Measurements from ENCODE around the gene ST7. TPM values are rescaled to one million over a fixed set of nuclear protein-coding genes. Genes with fewer than 3 reads are reported as not detected.

Gene ST7
- total RNA-seq, 1 donor from 2014 or later: 107 TPM

- Mint-ChIP-seq H3K4me3 (ENCODE audit: unreplicated experiment) (no peak overlapping the region), H3K27me3 (ENCODE audit: unreplicated experiment) (no peaks in the 10 kb centered on the region)
- TF ChIP-seq CTCF (IDR thresholded peaks at IDR 0.05; ENCODE audit: partially characterized antibody, unreplicated experiment): no peak
Observed at GRCh38 chr7:117084286-117084685, 131.0 kb downstream of the ST7 start.

DNA sequence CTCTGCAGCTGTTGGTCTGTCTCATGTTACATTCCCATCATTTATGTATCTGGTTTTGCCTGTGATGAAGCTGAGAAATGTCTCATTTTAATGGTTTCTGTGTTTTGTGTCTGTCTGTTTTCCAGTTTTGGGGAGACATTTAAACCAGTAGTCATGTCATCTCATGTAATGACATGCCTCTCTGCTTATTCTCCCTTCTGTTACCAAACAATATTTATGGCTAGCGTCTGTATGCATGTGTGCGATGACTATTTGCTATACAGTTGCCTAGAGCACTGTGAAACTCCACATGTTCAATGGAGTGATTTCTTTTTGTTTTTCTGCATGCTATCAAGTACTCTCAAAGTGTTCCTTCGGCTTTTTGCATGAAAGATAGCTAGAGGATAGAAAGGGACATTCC lies 132.0 kb downstream of the ST7 start:
- Mint-ChIP-seq H3K36me3 (ENCODE audit: unreplicated experiment) (no peaks in the 10 kb centered on the region), H3K27me3 (ENCODE audit: unreplicated experiment) (no peaks in the 10 kb centered on the region), H3K27ac (ENCODE audit: unreplicated experiment) (peak overlapping the region; percentile 48), H3K4me1 (ENCODE audit: low read depth, unreplicated experiment) (peaks cover 52% of the 10 kb centered on the region), H3K9me3 (ENCODE audit: unreplicated experiment) (no peaks in the 10 kb centered on the region), H3K4me3 (ENCODE audit: unreplicated experiment) (no peak overlapping the region)
- DNase-seq: no peak
- no peak for TF ChIP-seq CTCF (IDR thresholded peaks at IDR 0.05; ENCODE audit: partially characterized antibody, unreplicated experiment)

More at GRCh38 chr7:117084286-117084685, 131.0 kb downstream of the ST7 start:
- Mint-ChIP-seq H3K36me3 (ENCODE audit: unreplicated experiment) (no peaks in the 10 kb centered on the region), H3K27ac (ENCODE audit: unreplicated experiment) (peak overlapping the region; percentile 9), H3K4me1 (ENCODE audit: low read depth, unreplicated experiment) (peaks cover 51% of the 10 kb centered on the region), H3K9me3 (ENCODE audit: unreplicated experiment) (no peaks in the 10 kb centered on the region)
- DNase-seq: no peak

DNA sequence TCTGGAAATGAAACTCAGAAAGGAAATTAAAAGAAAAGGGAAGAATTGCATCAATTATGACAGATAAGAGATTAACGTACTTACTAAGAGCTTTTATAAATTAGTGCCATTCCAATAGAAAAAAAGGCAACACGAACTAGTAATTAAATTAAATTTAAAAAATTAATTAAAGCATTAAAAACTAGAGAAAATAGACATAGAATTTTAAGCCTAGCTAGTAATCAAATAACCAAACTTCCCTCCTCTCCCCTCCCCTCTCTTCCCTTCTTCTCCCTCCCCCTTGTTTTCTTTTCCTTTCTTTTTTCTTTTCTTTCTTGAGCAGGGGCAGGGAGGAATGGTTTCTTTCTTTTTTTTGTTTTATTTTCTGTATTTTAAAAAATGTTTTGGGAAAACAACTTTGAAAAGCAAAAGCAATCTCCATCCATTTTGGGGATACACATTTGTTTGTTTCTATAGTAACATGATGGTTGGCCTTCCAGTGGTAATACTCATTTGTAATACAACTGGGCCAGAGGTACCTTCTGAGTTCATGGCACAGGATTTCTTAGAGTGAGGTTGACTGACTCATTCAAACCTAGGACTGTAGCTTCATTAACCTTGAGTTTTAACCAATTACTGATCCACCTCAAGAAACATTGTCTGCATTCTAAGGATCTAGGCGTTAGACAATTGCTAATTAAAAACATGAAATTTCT lies 132.6 kb downstream of the ST7 start:
- Mint-ChIP-seq H3K27me3 (ENCODE audit: unreplicated experiment) (no peaks in the 10 kb centered on the region), H3K36me3 (ENCODE audit: unreplicated experiment) (no peaks in the 10 kb centered on the region), H3K9me3 (ENCODE audit: unreplicated experiment) (peaks cover 2% of the 10 kb centered on the region), H3K27ac (ENCODE audit: unreplicated experiment) (no peak overlapping the region), H3K4me3 (ENCODE audit: unreplicated experiment) (no peak overlapping the region), H3K4me1 (ENCODE audit: low read depth, unreplicated experiment) (peaks cover 57% of the 10 kb centered on the region)
- DNase-seq: no peak
- TF ChIP-seq CTCF (IDR thresholded peaks at IDR 0.05; ENCODE audit: partially characterized antibody, unreplicated experiment): no peak

DNA sequence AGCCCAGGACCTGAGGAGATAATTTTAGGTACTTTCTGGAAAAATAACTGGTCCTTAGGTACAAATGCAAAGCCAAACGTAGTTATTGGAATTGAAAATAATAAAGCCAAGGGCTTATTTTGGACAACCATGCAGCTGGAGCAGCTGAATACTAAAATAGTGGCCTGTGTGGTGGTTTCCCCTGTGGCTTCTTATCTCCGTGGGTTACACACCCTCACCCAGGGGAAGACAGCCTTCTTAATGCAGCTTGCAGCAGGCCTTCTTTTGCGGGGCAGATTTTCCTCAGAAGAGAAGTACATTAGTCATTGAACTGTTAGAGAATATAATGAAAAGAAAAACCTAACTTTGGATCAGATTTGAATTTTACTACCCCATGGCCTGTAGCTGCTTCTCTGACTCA lies 133.5 kb downstream of the ST7 start:
- Mint-ChIP-seq H3K36me3 (ENCODE audit: unreplicated experiment) (no peaks in the 10 kb centered on the region), H3K4me3 (ENCODE audit: unreplicated experiment) (no peak overlapping the region), H3K4me1 (ENCODE audit: low read depth, unreplicated experiment) (peaks cover 61% of the 10 kb centered on the region), H3K27ac (ENCODE audit: unreplicated experiment) (no peak overlapping the region), H3K9me3 (ENCODE audit: unreplicated experiment) (peaks cover 2% of the 10 kb centered on the region), H3K27me3 (ENCODE audit: unreplicated experiment) (no peaks in the 10 kb centered on the region)
- TF ChIP-seq CTCF (IDR thresholded peaks at IDR 0.05; ENCODE audit: partially characterized antibody, unreplicated experiment): no peak
- DNase-seq: no peak

GRCh38 chr7:117087639-117088396 lies 134.5 kb downstream of the ST7 start:
- no peak for DNase-seq
- Mint-ChIP-seq H3K36me3 (ENCODE audit: unreplicated experiment) (no peaks in the 10 kb centered on the region), H3K9me3 (ENCODE audit: unreplicated experiment) (peaks cover 3% of the 10 kb centered on the region), H3K27ac (ENCODE audit: unreplicated experiment) (peak overlapping the region; percentile 3), H3K4me1 (ENCODE audit: low read depth, unreplicated experiment) (peaks cover 69% of the 10 kb centered on the region), H3K27me3 (ENCODE audit: unreplicated experiment) (peaks cover 4% of the 10 kb centered on the region), H3K4me3 (ENCODE audit: unreplicated experiment) (peak overlapping the region; percentile 31)
- no peak for TF ChIP-seq CTCF (IDR thresholded peaks at IDR 0.05; ENCODE audit: partially characterized antibody, unreplicated experiment)
